C4-2B (cell line): ENCODE data around the gene ZPR1.

ENCODE experiments used
- ZFX ChIP-seq: fragments of 450-650 bp; IDR thresholded peaks from 2 replicates; pipeline ENCODE4 v1.6.1; 2017
- TF ChIP-seq, protein P1 (sequence below): fragments of 450-650 bp; conservative IDR thresholded peaks from 2 replicates; pipeline ENCODE4 v1.5.1; 2017; ENCODE audit warnings: mild to moderate bottlenecking

DNA sequence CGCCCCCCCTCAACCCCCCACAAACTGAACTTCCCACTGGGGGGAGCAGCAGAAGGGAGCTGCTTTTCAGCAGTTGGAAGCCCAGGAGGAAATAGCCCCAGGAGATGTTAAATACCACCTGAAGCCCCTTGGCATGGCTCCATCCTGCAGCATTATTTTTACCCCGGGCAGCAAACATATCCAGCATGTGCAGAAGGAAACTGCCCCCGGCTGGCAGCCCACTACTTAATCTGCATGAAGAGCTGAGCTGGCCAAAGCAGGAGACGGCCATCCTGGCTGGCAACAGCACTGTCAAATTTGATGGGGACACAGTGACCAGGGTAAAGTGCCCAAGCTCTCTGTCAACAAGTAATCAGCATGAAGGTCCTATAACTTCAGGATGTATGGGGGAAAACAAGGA, 47.1 kb downstream of the ZPR1 start:
- TF ChIP-seq ZFX, result no peak
- TF ChIP-seq, protein P1, sequence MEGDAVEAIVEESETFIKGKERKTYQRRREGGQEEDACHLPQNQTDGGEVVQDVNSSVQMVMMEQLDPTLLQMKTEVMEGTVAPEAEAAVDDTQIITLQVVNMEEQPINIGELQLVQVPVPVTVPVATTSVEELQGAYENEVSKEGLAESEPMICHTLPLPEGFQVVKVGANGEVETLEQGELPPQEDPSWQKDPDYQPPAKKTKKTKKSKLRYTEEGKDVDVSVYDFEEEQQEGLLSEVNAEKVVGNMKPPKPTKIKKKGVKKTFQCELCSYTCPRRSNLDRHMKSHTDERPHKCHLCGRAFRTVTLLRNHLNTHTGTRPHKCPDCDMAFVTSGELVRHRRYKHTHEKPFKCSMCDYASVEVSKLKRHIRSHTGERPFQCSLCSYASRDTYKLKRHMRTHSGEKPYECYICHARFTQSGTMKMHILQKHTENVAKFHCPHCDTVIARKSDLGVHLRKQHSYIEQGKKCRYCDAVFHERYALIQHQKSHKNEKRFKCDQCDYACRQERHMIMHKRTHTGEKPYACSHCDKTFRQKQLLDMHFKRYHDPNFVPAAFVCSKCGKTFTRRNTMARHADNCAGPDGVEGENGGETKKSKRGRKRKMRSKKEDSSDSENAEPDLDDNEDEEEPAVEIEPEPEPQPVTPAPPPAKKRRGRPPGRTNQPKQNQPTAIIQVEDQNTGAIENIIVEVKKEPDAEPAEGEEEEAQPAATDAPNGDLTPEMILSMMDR, result no peak
